H9 (cell line): ENCODE measurements around the gene MPG. TPM values are rescaled to one million over a fixed set of nuclear protein-coding genes. Genes with fewer than 3 reads are reported as not detected.

Experiments
- DNase-seq: peaks from one replicate; pipeline ENCODE4 v3.0.0-alpha.2; 2017
- H2AFZ ChIP-seq: one replicate; pipeline ENCODE4 v1.6.1; 2013; ENCODE audit warnings: mild to moderate bottlenecking, low read length, control low read depth, moderate library complexity
- H2AK5ac ChIP-seq: 2 replicates; pipeline ENCODE4 v1.6.1; 2013; ENCODE audit warnings: low read length, control low read depth, mixed read lengths; ENCODE audit not compliant: insufficient read length
- H2BK120ac ChIP-seq: one replicate; pipeline ENCODE4 v1.6.1; 2013; ENCODE audit warnings: low read depth, mild to moderate bottlenecking, low read length, control low read depth, inconsistent platforms; ENCODE audit not compliant: poor library complexity, severe bottlenecking
- H2BK12ac ChIP-seq: 2 replicates; pipeline ENCODE4 v1.6.1; 2013; ENCODE audit warnings: low read length, control low read depth, mixed read lengths, low read depth; ENCODE audit not compliant: insufficient read length
- H2BK15ac ChIP-seq: 2 replicates; pipeline ENCODE4 v1.6.1; 2013; ENCODE audit warnings: low read depth, low read length, control low read depth
- H2BK20ac ChIP-seq: one replicate; pipeline ENCODE4 v1.6.1; 2013; ENCODE audit warnings: low read depth, mild to moderate bottlenecking, low read length, control low read depth, inconsistent platforms; ENCODE audit not compliant: poor library complexity, severe bottlenecking
- H2BK5ac ChIP-seq: 2 replicates; pipeline ENCODE4 v1.6.1; 2013; ENCODE audit warnings: low read length, control low read depth, mixed read lengths; ENCODE audit not compliant: insufficient read length
- H3K14ac ChIP-seq: 2 replicates; pipeline ENCODE4 v1.6.1; 2013; ENCODE audit warnings: low read length, control low read depth; ENCODE audit not compliant: insufficient read depth
- H3K18ac ChIP-seq: 2 replicates; pipeline ENCODE4 v1.6.1; 2013; ENCODE audit warnings: low read depth, mild to moderate bottlenecking, mixed read lengths, low read length, control low read depth; ENCODE audit not compliant: insufficient read length
- H3K23ac ChIP-seq: 2 replicates; pipeline ENCODE4 v1.6.1; 2013; ENCODE audit warnings: low read length, control low read depth, mixed read lengths, low read depth; ENCODE audit not compliant: insufficient read length
- H3K23me2 ChIP-seq: 2 replicates; pipeline ENCODE4 v1.6.1; 2013; ENCODE audit warnings: low read depth, mild to moderate bottlenecking, mixed read lengths, low read length, control low read depth; ENCODE audit not compliant: insufficient read length, poor library complexity, severe bottlenecking
- H3K27ac ChIP-seq: 2 replicates; pipeline ENCODE4 v1.5.1; 2013; ENCODE audit warnings: low read length, control low read depth, mixed read lengths, low read depth; ENCODE audit not compliant: insufficient read length
- H3K27me3 ChIP-seq: 2 replicates; pipeline ENCODE4 v1.6.1; 2013; ENCODE audit warnings: low read length, control low read depth, inconsistent platforms; ENCODE audit not compliant: insufficient read depth
- H3K4ac ChIP-seq: 2 replicates; pipeline ENCODE4 v1.6.1; 2013; ENCODE audit warnings: low read depth, mild to moderate bottlenecking, control low read depth, inconsistent platforms, low read length, moderate library complexity
- H3K4me1 ChIP-seq: 2 replicates; pipeline ENCODE4 v1.6.1; 2013; ENCODE audit warnings: low read length, control low read depth, inconsistent platforms; ENCODE audit not compliant: insufficient read depth
- H3K4me2 ChIP-seq: 2 replicates; pipeline ENCODE4 v1.6.1; 2013; ENCODE audit warnings: low read length, control low read depth, mixed read lengths; ENCODE audit not compliant: insufficient read length, insufficient read depth
- H3K56ac ChIP-seq: 2 replicates; pipeline ENCODE4 v1.6.1; 2013; ENCODE audit warnings: low read depth, mild to moderate bottlenecking, mixed read lengths, low read length, control low read depth; ENCODE audit not compliant: insufficient read length
- H3K79me1 ChIP-seq: 2 replicates; pipeline ENCODE4 v1.6.1; 2013; ENCODE audit warnings: low read depth, mild to moderate bottlenecking, moderate library complexity, low read length, control low read depth, inconsistent platforms; ENCODE audit not compliant: insufficient read depth, poor library complexity, severe bottlenecking
- H3K79me2 ChIP-seq: 2 replicates; pipeline ENCODE4 v1.6.1; 2013; ENCODE audit warnings: low read length, control low read depth, inconsistent platforms; ENCODE audit not compliant: insufficient read depth
- H3K9ac ChIP-seq: 2 replicates; pipeline ENCODE4 v1.6.1; 2013; ENCODE audit warnings: low read length, control low read depth, mixed read lengths; ENCODE audit not compliant: insufficient read length; ENCODE audit errors: extremely low read depth
- H3K9me3 ChIP-seq: one replicate; pipeline ENCODE4 v1.6.1; 2013; ENCODE audit warnings: low read depth, low read length, inconsistent platforms; ENCODE audit not compliant: control insufficient read depth
- H3T11ph ChIP-seq: one replicate; pipeline ENCODE4 v1.6.1; 2013; ENCODE audit warnings: mild to moderate bottlenecking, low read length, control low read depth, inconsistent platforms
- H4K20me1 ChIP-seq: one replicate; pipeline ENCODE4 v1.6.1; 2013; ENCODE audit not compliant: control insufficient read depth, insufficient read length, insufficient read depth
- H4K5ac ChIP-seq: 2 replicates; pipeline ENCODE4 v1.6.1; 2013; ENCODE audit warnings: low read depth, mild to moderate bottlenecking, mixed read lengths, low read length, control low read depth; ENCODE audit not compliant: insufficient read length
- H4K8ac ChIP-seq: replicated peaks from 2 replicates; pipeline ENCODE4 v1.6.1; 2013; ENCODE audit warnings: low read length, control low read depth, mixed read lengths, low read depth; ENCODE audit not compliant: insufficient read length
- H4K91ac ChIP-seq: 2 replicates; pipeline ENCODE4 v1.6.1; 2013; ENCODE audit warnings: low read depth, mild to moderate bottlenecking, moderate library complexity, mixed read lengths, low read length, control low read depth; ENCODE audit not compliant: insufficient read length
- H3K27ac Mint-ChIP-seq, 3 experiments: 2 replicates in 2 of 3; 3 replicates in 1 of 3; pipeline ENCODE4 v1.8.0; 2020 to 2021; ENCODE audit warnings: mixed read lengths in 3 of 3, mild to moderate bottlenecking in 1 of 3, moderate library complexity in 1 of 3
- H3K27me3 Mint-ChIP-seq: 2 replicates; pipeline ENCODE4 v1.8.0; 2021; ENCODE audit warnings: low read depth, mild to moderate bottlenecking, moderate library complexity, mixed read lengths
- H3K36me3 Mint-ChIP-seq, 3 experiments: 2 replicates in 2 of 3; 3 replicates in 1 of 3; pipeline ENCODE4 v1.8.0; 2020 to 2021; ENCODE audit warnings: low read depth in 3 of 3, mixed read lengths in 3 of 3; ENCODE audit not compliant: insufficient read depth in 1 of 3
- H3K4me1 Mint-ChIP-seq, 2 experiments: 2 replicates each; pipeline ENCODE4 v1.8.0; 2020; ENCODE audit warnings: mixed read lengths in 2 of 2
- H3K4me3 Mint-ChIP-seq, 2 experiments: 2 replicates in 1 of 2; 3 replicates in 1 of 2; pipeline ENCODE4 v1.8.0; 2020 to 2021; ENCODE audit warnings: mild to moderate bottlenecking in 2 of 2, mixed read lengths in 2 of 2, moderate library complexity in 1 of 2
- H3K9me3 Mint-ChIP-seq, 2 experiments: 2 replicates in 1 of 2; 3 replicates in 1 of 2; pipeline ENCODE4 v1.8.0; 2020; ENCODE audit warnings: mild to moderate bottlenecking in 2 of 2, mixed read lengths in 2 of 2, moderate library complexity in 1 of 2
- CTCF ChIP-seq: fragments of 200-600 bp; sonication (generic); conservative IDR thresholded peaks from 3 replicates; pipeline ENCODE4 v1.8.0; 2021; ENCODE audit warnings: antibody characterized with exemption, mild to moderate bottlenecking
- WGBS: extraction: QIAGEN DNeasy Blood & Tissue Kit; methylation state at CpG from one replicate; pipeline ENCODE4 v1.1.7; 2013; ENCODE audit warnings: missing lambda C conversion rate, low lambda C conversion rate, mixed read lengths; ENCODE audit not compliant: insufficient read length; ENCODE audit errors: extremely low coverage; 5-methylcytosine and 5-hydroxymethylcytosine counted together
- total RNA-seq: library from RNA; stranded (reverse); gene quantifications from 2 replicates; pipeline ENCODE4 v1.2.1, GENCODE V29; 2021

Gene MPG
- total RNA-seq, 1 experiment from 2014 or later = 39.1 TPM

GRCh38 chr16:59440-60059 lies 18.5 kb upstream of the MPG start:
- Histone ChIP-seq H2BK120ac (no peak overlapping the region), H3K23me2 (no peaks in the 10 kb centered on the region), H3K79me1 (no peaks in the 10 kb centered on the region), H2BK15ac (no peak overlapping the region), H3K4me1 (no peaks in the 10 kb centered on the region), H3K56ac (no peak overlapping the region), H4K20me1 (no peaks in the 10 kb centered on the region), H3K9ac (no peak overlapping the region), H2BK20ac (no peak overlapping the region), H3K23ac (no peak overlapping the region), H3K4me2 (no peak overlapping the region), H2AK5ac (no peak overlapping the region), H3T11ph (no peak overlapping the region), H4K5ac (no peak overlapping the region), H2BK12ac (no peak overlapping the region), H3K4ac (no peak overlapping the region), H3K27ac (no peak overlapping the region), H4K91ac (no peak overlapping the region), H3K18ac (no peak overlapping the region), H3K79me2 (no peaks in the 10 kb centered on the region), H3K9me3 (no peaks in the 10 kb centered on the region), H3K14ac (no peak overlapping the region), H4K8ac (no peak overlapping the region), H3K27me3 (no peaks in the 10 kb centered on the region), H2AFZ (no peak overlapping the region), H2BK5ac (no peak overlapping the region)
- H3K4me3 Mint-ChIP-seq = no peak overlapping the region
- 0 out of 4 replicates have a peak, but pooled peaks cover 0 to 2% of the 10 kb centered on the region in 2 experiments for H3K4me1 Mint-ChIP-seq
- WGBS = no CpG with 5 or more reads among the region's 14 CpGs
- DNase-seq = no peak
- H3K27me3 Mint-ChIP-seq = peaks cover 1% of the 10 kb centered on the region; the same call in 1 of the 2 replicates
- no peak overlapping the region for H3K27ac Mint-ChIP-seq
- H3K36me3 Mint-ChIP-seq = peaks cover 26 to 72% (median 69%) of the 10 kb centered on the region in 3 experiments; a peak in 6 of 7 replicates
- TF ChIP-seq CTCF = no peak
- no peaks in the 10 kb centered on the region for H3K9me3 Mint-ChIP-seq
